Smooth muscle cell (in vitro differentiated cells): ENCODE data around the gene MAML3. TPM values are rescaled to one million over a fixed set of nuclear protein-coding genes. Genes with fewer than 3 reads are reported as not detected.

Source experiments
- DNase-seq: peaks from one replicate; lab custom pipeline; 2025; ENCODE audit not compliant: unreplicated experiment; lab: John Stamatoyannopoulos, UW
- H2AFZ ChIP-seq: fragments of 200-600 bp; sonication (generic); 2 replicates; pipeline ENCODE4 v1.6.0; 2016; ENCODE audit warnings: antibody characterized with exemption, low read depth, mild to moderate bottlenecking
- H3F3A ChIP-seq: fragments of 200-600 bp; sonication (generic); 2 replicates; pipeline ENCODE4 v1.6.0; 2017; ENCODE audit warnings: antibody characterized with exemption, low read depth
- H3K27ac ChIP-seq: fragments of 200-600 bp; sonication (generic); 2 replicates; pipeline ENCODE4 v1.5.1; 2016; ENCODE audit warnings: low read depth, mild to moderate bottlenecking
- H3K27me3 ChIP-seq: fragments of 200-600 bp; sonication (generic); 2 replicates; pipeline ENCODE4 v1.6.1; 2016; ENCODE audit warnings: low read depth, mild to moderate bottlenecking
- H3K36me3 ChIP-seq: fragments of 200-600 bp; sonication (generic); 2 replicates; pipeline ENCODE4 v1.5.1; 2016; ENCODE audit warnings: low read depth
- H3K4me1 ChIP-seq: fragments of 200-600 bp; sonication (generic); 2 replicates; pipeline ENCODE4 v1.5.1; 2016; ENCODE audit warnings: low read depth
- H3K4me2 ChIP-seq: fragments of 200-600 bp; sonication (generic); 2 replicates; pipeline ENCODE4 v1.6.0; 2016; ENCODE audit warnings: mild to moderate bottlenecking
- H3K4me3 ChIP-seq: fragments of 200-600 bp; sonication (generic); 2 replicates; pipeline ENCODE4 v1.5.1; 2016; ENCODE audit warnings: mild to moderate bottlenecking
- H3K79me2 ChIP-seq: fragments of 200-600 bp; sonication (generic); 2 replicates; pipeline ENCODE4 v1.6.0; 2016; ENCODE audit warnings: low read depth, mild to moderate bottlenecking
- H3K9ac ChIP-seq: fragments of 200-600 bp; sonication (generic); 2 replicates; pipeline ENCODE4 v1.6.0; 2016; ENCODE audit warnings: low read depth
- H3K9me3 ChIP-seq: fragments of 200-600 bp; sonication (generic); replicated peaks from 2 replicates; pipeline ENCODE4 v1.5.1; 2016; ENCODE audit warnings: low read depth
- H4K20me1 ChIP-seq: fragments of 200-600 bp; sonication (generic); 2 replicates; pipeline ENCODE4 v1.6.0; 2016; ENCODE audit warnings: low read depth
- CTCF ChIP-seq: fragments of 200-600 bp; sonication (generic); IDR thresholded peaks from 2 replicates; pipeline ENCODE4 v1.5.1; 2017; ENCODE audit warnings: borderline replicate concordance, mild to moderate bottlenecking, antibody characterized with exemption; ENCODE audit not compliant: insufficient read depth, poor library complexity, severe bottlenecking
- WGBS: methylation state at CpG from one replicate; pipeline ENCODE4 v1.1.7; 2016; ENCODE audit warnings: low lambda C conversion rate; 5-methylcytosine and 5-hydroxymethylcytosine counted together
- polyA plus RNA-seq: library from polyadenylated mRNA; unstranded; fragments of >200 nt; fragmentation: Nextera tagmentation; extraction: Ambion mirVana; gene quantifications from 2 replicates; pipeline ENCODE4 v1.2.1, GENCODE V29; 2016
- total RNA-seq: library from RNA; depleted of rRNA; stranded (reverse); fragments of >200 nt; gene quantifications from 2 replicates; pipeline ENCODE4 v1.2.3, GENCODE V29; 2014

Gene MAML3
- total and polyA plus RNA-seq, 2 experiments from 2014 or later, result 4.9 to 12.6 TPM

- Histone ChIP-seq H3F3A (peaks cover 67% of the 10 kb centered on the region), H3K27me3 (no peaks in the 10 kb centered on the region), H3K27ac (peak overlapping the region; percentile 97), H3K36me3 (no peaks in the 10 kb centered on the region), H2AFZ (no peak overlapping the region), H3K79me2 (peaks cover 33% of the 10 kb centered on the region), H3K4me3 (no peak overlapping the region), H3K9ac (peak overlapping the region; percentile 84), H3K4me1 (peaks cover 75% of the 10 kb centered on the region), H3K4me2 (peak overlapping the region; percentile 79), H4K20me1 (no peaks in the 10 kb centered on the region), H3K9me3 (no peaks in the 10 kb centered on the region)
- TF ChIP-seq CTCF, result no peak
- 8% methylated on average over 9 of the region's 9 CpGs for WGBS
- no peak for DNase-seq
Observed at GRCh38 chr4:140095694-140096482, 58.1 kb downstream of the MAML3 start.

- peak overlapping the region; percentile 84 for H3K9ac ChIP-seq
- peaks cover 76% of the 10 kb centered on the region for H3F3A ChIP-seq
- no peak overlapping the region for H2AFZ ChIP-seq
- H4K20me1 ChIP-seq, result no peaks in the 10 kb centered on the region
- peak; percentile 16 for DNase-seq
- peaks cover 87% of the 10 kb centered on the region for H3K4me1 ChIP-seq
- H3K4me3 ChIP-seq, result no peak overlapping the region
- H3K4me2 ChIP-seq, result peak overlapping the region; percentile 65
- H3K79me2 ChIP-seq, result peaks cover 25% of the 10 kb centered on the region
- no peaks in the 10 kb centered on the region for H3K36me3 ChIP-seq
- peak overlapping the region; percentile 97 for H3K27ac ChIP-seq
- WGBS, result 31% methylated on average over 17 of the region's 17 CpGs
- no peak for TF ChIP-seq CTCF
- no peaks in the 10 kb centered on the region for H3K27me3 ChIP-seq
- H3K9me3 ChIP-seq, result no peaks in the 10 kb centered on the region
Observed at GRCh38 chr4:140094438-140095420, 59.3 kb downstream of the MAML3 start.

- H4K20me1 ChIP-seq, result no peaks in the 10 kb centered on the region
- peaks cover 74% of the 10 kb centered on the region for H3F3A ChIP-seq
- DNase-seq, result no peak
- no peaks in the 10 kb centered on the region for H3K27me3 ChIP-seq
- H2AFZ ChIP-seq, result peak overlapping the region; percentile 13
- H3K36me3 ChIP-seq, result no peaks in the 10 kb centered on the region
- TF ChIP-seq CTCF, result no peak
- peaks cover 19% of the 10 kb centered on the region for H3K79me2 ChIP-seq
- H3K4me3 ChIP-seq, result peak overlapping the region; percentile 40
- no peaks in the 10 kb centered on the region for H3K9me3 ChIP-seq
- H3K4me1 ChIP-seq, result peaks cover 75% of the 10 kb centered on the region
- H3K4me2 ChIP-seq, result peak overlapping the region; percentile 86
- H3K9ac ChIP-seq, result peak overlapping the region; percentile 71
- WGBS, result 16% methylated on average over 23 of the region's 23 CpGs
- H3K27ac ChIP-seq, result peak overlapping the region; percentile 97
Observed at GRCh38 chr4:140092094-140092851, 61.7 kb downstream of the MAML3 start.
